GM20000 (cell line): Measurements from ENCODE around the gene NBAS.

ENCODE experiments used
- DNase-seq: peaks from one replicate; pipeline ENCODE4 v3.0.0; 2012; ENCODE audit warnings: low spot score
- TF ChIP-seq, protein P1 (sequence below): IDR thresholded peaks from 2 replicates; pipeline ENCODE4 v1.5.1; 2012; ENCODE audit warnings: mild to moderate bottlenecking, control low read depth; ENCODE audit errors: extremely low read depth, missing control alignments

The NBAS gene

DNA sequence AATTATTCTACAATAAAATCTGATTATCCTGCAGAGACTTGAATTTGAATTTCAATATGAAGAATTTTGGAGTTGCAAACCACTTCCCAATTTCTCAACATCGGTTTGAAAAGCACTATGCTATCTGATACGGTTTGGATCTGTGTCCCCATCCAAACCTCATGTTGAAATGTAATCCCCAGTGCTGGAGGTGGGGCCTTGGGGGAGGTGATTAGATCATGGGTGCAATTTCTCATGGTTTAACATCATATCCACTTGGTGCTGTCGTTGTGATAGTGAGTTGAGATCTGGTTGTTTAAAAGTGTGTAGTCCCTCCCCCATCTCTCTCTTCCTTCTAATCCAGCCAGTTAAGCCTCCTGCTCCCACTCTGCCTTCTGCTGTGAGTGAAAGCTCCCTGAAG lies 205.7 kb downstream of the NBAS start:
- DNase-seq: no peak
- TF ChIP-seq, protein P1, sequence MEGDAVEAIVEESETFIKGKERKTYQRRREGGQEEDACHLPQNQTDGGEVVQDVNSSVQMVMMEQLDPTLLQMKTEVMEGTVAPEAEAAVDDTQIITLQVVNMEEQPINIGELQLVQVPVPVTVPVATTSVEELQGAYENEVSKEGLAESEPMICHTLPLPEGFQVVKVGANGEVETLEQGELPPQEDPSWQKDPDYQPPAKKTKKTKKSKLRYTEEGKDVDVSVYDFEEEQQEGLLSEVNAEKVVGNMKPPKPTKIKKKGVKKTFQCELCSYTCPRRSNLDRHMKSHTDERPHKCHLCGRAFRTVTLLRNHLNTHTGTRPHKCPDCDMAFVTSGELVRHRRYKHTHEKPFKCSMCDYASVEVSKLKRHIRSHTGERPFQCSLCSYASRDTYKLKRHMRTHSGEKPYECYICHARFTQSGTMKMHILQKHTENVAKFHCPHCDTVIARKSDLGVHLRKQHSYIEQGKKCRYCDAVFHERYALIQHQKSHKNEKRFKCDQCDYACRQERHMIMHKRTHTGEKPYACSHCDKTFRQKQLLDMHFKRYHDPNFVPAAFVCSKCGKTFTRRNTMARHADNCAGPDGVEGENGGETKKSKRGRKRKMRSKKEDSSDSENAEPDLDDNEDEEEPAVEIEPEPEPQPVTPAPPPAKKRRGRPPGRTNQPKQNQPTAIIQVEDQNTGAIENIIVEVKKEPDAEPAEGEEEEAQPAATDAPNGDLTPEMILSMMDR: no peak

DNA sequence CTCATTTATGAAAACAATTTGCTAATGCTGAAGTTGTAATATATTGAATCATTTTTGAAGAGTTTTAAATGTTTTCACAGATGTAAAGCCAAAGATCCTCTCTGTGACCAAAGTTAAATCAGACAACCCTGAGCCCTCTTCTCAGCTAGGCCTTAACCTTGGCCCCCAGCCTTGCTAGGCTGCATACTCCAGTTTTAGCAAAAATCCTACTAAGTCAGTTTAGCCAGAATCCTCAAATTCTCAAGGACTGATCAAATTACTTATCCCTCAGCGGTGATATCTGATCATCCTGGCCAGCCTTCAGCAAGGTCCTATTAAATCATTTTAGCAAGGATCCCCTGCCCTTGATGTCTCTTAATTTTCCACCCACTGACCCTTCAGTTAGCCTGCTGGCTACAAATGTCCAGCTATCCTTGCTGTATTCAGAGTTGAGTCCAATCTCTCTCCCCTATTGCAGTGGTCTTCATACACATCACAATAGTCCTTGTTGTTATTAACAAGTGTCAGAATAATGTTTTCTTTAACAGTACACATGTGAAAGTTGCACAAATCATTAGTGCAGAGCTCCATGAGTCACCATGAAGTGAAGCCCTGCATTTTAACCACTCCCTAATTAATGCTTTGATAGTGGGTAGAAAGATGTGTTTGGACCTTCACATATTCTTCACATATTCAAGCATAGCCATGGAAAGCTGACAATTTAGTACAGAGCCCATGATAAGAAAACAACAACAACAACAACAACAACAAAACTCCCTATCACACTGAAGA lies 206.4 kb downstream of the NBAS start:
- DNase-seq: no peak
- TF ChIP-seq, protein P1: no peak

DNA sequence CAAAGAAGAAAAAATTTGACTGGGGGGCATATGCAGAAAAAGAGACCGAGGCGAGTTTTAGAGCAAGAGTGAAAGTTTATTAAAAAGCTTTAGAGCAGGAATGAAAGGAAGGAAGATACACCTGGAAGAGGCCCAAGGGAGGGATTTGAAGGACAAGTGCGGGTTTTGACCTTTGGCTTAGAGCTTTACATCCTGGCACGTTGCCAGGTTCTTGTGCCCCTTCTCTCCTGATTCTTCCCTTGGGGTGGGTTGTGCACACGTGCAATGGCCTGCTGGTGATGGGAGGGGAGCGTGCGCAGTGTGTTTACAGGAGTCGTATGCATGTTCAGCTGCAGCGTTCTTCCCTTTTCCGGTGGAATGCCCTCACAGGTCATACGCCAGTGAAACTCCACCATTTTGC lies 208.8 kb downstream of the NBAS start:
- TF ChIP-seq, protein P1: no peak
- DNase-seq: no peak

DNA sequence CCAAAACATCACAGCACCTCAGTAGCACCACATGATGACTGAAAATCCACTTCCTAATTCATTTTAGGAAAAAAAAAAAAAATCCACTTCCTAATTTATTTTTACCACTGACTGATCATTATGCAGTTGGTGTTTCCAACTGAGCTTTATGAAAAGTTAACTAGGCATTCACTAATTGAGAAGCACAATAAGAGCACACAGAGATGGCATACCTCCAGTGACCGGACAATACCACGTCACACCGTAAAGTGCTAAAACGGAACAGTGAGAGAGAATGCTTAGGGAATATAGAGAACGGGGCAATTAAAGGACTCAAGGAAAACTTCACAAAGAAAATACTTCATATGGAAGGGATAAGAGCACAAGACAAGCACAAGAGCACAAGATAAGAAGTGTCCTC lies 212.5 kb downstream of the NBAS start:
- TF ChIP-seq, protein P1: no peak
- DNase-seq: no peak

DNA sequence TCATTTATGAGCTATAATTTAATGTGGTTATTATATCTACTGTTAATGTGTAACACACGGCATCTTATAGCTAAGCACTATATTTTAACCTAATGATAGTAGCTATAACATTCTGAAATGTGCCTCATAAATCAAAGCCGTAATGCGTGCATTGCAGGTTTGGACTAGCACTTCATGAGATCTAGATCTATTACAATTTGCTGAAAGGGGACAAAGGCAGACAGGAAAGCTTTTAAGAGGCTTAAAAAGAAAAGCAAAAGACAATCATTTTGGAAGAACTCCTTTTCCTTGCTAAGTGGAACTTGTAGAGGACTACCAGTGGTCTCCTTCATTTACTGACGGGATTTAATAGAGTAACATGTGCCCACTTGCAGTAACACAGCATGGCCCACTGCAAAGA lies 213.1 kb downstream of the NBAS start:
- no peak for DNase-seq
- TF ChIP-seq, protein P1: no peak

DNA sequence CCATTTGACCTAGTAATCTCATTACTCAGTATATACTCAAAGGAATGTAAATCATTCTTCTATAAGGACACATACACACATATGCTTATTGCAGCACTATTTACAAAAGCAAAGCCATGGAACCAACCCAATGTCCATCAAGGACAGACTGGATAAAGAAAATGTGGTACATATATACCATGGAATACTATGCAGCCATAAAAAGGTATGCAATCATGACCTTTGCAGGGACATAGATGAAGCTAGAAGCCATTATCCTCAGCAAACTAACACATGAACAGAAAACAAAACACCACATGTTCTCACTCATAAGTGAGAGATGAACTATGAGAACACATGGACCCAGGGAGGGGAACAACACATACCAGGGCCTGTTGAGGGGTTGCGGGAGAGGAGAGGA lies 214.5 kb downstream of the NBAS start:
- no peak for DNase-seq
- TF ChIP-seq, protein P1: no peak

DNA sequence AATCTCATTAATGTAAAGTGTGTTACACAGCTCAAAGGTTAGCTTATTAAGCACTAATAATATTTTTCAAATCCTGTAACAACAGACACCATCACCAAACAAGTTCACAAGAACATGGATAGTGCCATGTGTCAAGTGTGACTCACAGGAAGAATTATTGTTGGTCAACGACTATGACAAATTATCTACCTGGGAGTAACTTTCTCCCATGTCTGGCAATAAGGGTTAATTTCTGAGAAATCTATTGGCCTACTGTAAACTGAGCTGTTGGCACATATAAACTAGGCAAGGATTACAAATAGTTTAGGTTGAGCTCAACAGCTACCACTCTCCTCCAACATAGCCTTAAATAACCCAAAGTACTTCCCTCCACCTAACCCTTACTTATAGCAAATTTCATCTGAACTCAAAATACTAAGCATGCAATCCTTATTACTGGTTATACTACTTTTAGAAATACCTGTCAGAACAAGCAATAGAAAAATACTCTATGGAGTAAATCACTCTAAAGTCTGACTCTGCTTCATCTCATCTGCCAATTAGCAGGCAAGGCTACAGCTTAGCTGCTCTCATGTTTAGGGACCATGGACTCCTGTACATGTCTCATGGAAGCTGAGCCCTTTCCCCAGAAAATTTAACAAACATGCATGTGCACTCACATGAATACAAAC lies 223.0 kb downstream of the NBAS start:
- TF ChIP-seq, protein P1: no peak
- no peak for DNase-seq
